IPS-NIHi7 (cell line): ENCODE measurements around the gene CSNK2A1.
"Not testable (repeated sequence)": the region's sequence is repeated elsewhere in the genome, so short reads cannot be mapped to it uniquely, and the experiment has no call there.

Experiments used
- DNase-seq: peaks from one replicate; pipeline ENCODE4 v3.0.0; 2012; ENCODE audit warnings: mixed read lengths; ENCODE audit errors: extremely low spot score

Gene CSNK2A1

DNA sequence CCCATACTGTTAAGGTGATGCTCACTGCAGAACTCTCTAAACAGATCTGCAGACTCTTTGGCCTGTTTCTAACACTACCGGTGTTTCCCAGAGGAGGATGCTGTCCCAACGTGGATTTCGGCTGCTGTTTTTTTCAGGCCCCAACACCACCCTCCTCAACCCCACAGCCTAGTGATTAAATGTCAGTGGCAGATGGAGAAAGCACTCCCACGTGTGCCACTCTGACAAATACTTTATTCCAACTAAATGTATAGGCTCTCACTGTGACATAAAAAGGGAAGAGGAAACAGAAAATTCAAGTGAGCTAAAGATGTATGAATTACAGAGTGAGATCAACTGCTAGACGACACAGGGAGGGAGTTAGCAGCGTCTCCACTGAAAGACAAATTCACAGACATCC is 84.8 kb downstream of the CSNK2A1 start:
- DNase-seq = no peak

DNA sequence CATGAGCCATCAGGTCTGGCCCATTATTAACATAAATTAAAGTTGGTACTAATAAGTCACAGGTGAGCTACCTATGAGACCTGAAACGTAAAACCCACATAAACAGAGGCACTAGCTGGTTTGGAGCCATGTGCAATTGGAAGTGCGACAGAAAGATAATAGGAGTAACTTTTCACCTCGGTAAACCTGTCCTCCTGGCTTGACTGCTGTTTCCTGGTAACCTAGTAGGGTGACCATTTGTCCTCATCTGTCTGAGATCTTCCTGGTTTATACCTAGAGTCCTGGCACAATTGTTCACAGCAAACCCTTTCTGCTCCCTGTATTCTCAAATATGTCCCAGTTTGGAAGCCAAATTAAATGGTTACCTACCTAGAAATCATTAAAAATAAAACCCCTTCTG is 88.6 kb downstream of the CSNK2A1 start:
- no peak for DNase-seq

DNA sequence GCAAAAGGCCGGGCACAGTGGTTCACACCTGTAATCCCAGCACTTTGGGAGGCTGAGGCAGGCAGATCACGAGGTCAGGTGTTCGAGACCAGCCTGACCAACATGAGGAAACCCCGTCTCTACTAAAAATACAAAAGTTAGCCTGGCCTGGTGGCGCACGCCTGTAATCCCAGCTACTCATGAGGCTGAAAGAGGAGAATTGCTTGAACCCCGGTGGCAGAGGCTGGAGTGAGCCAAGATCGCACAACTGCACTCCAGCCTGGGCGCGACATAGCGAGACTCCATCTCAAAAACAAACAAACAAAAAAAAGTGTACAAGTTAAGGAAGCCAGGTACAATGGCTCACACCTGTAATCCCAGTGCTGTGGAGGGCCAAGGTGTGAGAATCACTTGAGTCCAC is 91.6 kb downstream of the CSNK2A1 start:
- not testable (repeated sequence) for DNase-seq

- no peak for DNase-seq
Observed at GRCh38 chr20:445514-446336, 97.9 kb downstream of the CSNK2A1 start.

GRCh38 chr20:444862-445426 is 98.6 kb downstream of the CSNK2A1 start:
- DNase-seq = no peak

- no peak for DNase-seq
Observed at GRCh38 chr20:444117-444516, 99.5 kb downstream of the CSNK2A1 start.

DNA sequence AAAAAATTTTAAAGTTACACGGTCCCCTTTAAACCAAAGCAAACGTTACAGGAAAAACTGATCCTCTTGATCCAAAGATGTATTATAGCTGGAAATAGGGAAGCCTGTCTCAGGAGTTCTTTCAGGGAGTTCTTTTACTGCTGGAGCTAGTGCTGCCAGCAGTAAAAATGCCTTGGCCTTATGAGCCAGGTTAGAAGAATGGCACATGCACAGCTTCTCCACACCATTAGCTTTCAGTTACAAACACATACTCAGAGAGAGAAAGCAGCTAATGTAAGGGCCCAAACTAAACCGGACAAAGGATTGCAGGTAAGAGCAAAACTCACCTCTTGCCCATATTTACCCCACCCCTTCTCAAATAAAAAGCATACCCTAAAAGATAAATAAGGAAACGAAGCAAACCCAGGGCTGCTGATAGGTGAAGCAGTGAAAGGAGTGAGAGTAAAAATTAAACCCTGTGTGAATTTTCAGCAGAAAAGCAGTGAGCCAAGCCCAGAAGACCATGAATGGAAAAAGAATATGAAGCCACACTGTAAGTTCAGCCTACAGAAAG is 100.3 kb downstream of the CSNK2A1 start:
- DNase-seq = no peak

GRCh38 chr20:440636-441035 is 103.0 kb downstream of the CSNK2A1 start:
- no peak for DNase-seq

DNA sequence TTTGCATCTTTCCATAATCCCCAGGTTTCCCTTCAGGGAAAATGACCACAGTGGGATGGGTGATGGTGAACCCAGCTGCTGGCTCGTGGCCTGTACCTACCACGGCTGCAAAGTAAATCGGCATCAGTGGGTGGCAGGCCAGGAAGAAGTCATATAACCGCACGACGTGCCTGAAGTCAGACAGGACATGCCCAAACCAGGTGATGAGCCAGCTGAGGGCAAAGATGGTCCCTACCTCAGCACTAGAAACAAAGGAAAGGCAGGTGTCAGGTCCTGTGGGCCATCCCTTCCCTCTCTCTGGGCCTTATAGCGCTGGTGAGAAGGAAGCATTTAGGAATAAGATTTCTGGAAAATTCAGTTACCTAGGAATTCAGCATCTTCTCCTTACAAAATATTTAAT is 103.4 kb downstream of the CSNK2A1 start:
- DNase-seq = no peak

DNA sequence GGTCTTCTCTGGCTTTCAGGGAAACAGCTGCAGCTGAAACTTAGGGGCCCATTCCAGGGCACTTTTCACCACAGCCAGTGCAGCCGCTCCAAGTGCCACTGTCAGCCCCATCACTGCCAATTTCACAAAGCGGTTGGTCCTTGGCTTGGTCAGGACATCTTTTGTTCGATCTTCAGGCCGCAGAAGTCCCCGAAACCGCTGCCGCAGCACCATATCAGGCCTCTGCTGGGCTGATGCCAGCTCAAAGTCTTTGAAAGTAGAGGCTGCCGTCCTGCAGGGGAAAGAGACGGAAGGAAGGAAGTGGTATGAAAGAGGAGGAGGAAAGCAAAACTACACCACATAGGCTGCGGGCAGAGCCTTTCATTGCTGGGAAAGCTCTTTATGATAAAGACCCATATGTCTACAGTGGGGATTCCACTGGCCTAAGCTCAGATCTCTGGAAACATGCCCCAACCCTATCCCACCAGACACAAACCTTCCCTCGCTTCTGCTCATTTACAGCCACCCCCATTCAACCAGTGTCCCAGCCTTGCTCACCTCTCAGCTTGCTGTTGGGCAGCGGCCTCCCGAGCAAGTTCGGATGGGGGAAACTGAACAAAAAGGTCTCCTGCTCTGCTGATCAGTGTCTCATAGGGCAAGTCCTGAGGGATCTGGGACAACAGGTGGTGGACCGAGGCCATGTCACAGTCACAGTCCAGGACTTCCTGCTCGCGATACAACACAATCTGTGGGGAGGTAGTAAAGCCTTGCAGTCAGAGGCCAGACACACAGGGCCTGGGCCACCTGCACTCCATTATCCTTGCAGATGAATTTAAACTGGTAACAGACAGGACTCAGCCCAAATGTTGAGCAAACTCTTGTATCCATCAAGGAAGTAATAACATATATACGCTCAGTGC is 104.8 kb downstream of the CSNK2A1 start:
- no peak for DNase-seq

GRCh38 chr20:437787-438486 is 105.7 kb downstream of the CSNK2A1 start:
- no peak for DNase-seq

GRCh38 chr20:436476-436875 is 107.1 kb downstream of the CSNK2A1 start:
- no peak for DNase-seq

DNA sequence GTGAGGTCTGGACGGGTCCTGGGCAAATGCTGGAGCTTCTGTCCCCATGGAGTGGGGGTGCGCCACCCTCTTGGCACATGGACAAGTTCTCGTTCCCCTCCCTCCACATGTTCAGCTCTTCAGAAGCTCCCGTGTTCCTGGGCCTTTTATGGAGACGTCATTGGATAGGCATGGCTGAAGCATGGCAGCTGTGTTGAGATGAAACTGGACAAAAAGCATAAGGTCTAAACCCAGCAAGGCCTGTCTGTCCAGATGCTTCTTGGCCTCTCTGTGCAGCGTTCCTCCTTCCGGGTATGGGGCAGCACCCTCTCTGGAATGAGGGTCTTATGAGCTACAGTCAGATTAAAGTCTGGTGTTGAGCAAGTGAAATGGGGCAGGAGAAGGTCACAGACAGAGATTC is 108.0 kb downstream of the CSNK2A1 start:
- DNase-seq = no peak

GRCh38 chr20:434661-435419 is 108.8 kb downstream of the CSNK2A1 start:
- DNase-seq = no peak

GRCh38 chr20:434221-434620 is 109.4 kb downstream of the CSNK2A1 start:
- peak; percentile 82 for DNase-seq

DNA sequence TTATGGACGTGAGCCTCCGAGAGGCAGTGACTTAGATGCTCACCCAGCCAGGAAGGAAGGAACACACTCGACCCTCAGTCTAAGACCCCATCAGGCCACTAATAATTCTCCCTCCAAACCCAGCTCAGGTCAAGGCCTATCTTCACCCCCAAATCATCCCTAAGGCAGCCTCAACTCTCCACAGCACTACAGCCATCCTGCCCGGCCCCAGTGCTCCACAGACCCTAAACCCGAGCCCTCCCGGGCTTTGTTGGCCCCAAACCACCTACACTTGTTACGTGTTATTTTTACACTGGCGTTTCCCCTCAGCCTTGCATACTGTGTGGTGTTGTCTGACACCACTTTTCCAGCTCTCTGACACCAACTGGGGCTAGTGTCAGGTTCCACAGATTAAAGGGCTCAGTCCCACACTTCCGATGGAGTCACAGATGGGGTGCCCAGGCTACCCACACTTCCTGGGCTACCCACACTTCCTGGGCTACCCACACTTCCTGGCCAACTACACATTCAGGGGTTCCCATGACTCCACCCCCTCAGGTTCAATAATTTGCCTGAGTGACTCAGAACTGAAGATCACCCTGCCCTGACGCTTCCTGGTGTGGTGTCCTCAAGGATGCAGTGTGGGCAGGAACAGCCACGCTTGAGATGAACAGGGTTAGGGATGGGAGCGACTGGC is 110.2 kb downstream of the CSNK2A1 start:
- DNase-seq = no peak

DNA sequence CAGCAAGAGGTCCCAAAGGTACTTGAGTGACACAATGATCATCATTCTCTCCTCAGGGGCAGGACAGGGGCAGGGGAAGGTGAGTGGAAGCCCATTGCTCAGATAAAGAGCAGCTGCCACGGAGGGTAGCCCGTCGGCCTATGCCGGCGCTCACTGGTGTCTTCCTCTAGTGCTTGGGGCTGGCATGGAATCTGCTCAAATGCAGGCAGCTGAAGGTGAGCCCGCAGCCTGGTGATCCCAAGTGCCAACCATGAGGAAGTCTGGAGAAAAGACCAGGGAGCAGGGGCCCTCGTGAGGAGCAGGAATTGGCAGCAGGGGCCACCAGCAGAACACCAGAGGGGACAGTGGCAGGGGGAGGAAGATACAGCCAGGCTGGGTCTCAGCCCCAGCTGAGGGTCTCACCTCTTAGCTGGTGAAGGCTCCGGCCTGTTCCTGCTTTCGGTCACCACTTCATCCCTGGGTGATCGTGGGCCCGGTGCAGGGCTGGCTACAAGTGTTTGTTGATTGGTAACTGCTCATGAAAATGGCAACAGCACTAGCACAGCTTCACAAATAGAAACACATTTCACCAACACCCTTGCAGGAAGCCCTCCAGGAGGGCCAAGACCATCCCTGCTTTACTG is 110.8 kb downstream of the CSNK2A1 start:
- DNase-seq = no peak

DNA sequence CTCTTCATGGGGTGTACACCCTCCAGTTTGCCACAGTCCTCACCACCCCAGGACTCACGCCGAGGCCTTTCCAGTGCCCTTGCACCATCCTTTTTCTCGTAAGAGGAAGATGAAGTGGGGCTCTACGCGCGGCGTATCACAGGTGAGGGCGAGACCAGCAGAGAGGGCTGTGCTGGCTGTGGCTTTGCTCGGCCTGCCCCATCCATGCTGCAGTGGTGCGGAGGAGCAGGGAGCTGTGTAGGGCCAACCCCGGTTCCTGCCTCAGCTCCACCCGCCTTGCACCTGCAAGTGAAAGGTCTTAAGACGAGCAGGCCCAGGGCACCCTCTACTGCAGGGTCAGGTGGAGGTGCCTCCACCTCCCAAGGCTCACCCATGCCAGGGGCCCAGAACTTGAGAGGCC is 111.4 kb downstream of the CSNK2A1 start:
- DNase-seq = no peak

DNA sequence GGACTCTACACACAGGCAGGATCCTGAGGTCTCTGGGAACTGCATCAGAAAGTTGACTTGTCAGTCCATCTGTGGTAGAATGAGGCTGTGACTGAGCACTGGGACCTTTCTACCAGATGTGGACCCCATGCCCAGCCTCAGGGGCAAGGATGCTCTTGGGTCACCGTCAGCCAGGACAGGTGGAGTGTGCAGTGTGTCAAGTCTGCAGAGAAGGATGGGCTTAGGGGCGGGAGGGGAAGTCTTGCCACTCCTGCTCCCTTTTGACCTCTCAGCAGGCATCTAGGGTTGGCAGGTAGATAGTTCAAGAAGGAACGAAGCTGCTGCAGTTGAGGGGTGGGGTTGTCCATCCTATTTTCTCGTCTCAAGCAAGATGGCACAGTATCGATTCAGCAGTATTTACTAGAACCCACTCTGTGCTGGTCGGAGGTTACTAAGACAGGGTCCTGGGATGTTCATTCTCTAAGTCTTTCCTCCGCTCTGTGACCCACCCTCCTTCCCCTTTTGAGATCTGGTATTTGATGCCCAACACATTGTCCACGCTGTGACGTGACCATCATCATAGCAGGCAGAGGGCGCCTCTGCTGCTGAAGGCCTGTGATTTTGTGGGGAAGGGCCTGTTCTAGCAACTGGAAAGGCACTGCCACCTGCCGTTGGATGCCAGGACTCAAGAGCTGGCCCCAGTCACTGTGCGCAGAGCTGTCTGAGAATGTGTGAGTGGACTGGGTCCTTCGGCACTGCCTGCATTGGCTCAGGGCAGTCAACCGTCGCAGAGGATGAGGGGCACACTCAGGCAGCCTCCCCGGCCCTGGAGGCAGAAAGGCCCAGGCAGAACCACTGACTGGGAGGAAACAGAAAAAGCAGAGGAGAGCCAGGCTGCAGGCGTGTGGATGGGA is 112.3 kb downstream of the CSNK2A1 start:
- DNase-seq = peak; percentile 83
